Measurements from ENCODE around the gene SSU72. TPM values are rescaled to one million over a fixed set of nuclear protein-coding genes. Genes with fewer than 3 reads are reported as not detected.

The SSU72 gene
- total RNA-seq, 2 donors from 2014 or later: 120 to 175 TPM

- no peak overlapping the region for H3K27ac ChIP-seq
- no peak for DNase-seq
- H3K27me3 ChIP-seq: no peaks in the 10 kb centered on the region
- intact Hi-C loops (cut with DNase I): no loop called here
- peak overlapping the region in 1 of 2 donors; percentile 87 for H3K9ac ChIP-seq (ENCODE audit: low read depth in 2 of 2, low read length in 2 of 2)
- H3K4me1 ChIP-seq: peaks cover 14% of the 10 kb centered on the region
- H3K4me3 ChIP-seq: no peak overlapping the region
- H3K9me3 ChIP-seq: no peaks in the 10 kb centered on the region
- no peak for TF ChIP-seq CTCF (IDR thresholded peaks at IDR 0.05)
- H3K36me3 ChIP-seq: no peaks in the 10 kb centered on the region
Observed at GRCh38 chr1:1617516-1617915, 42.9 kb upstream of the SSU72 start.

DNA sequence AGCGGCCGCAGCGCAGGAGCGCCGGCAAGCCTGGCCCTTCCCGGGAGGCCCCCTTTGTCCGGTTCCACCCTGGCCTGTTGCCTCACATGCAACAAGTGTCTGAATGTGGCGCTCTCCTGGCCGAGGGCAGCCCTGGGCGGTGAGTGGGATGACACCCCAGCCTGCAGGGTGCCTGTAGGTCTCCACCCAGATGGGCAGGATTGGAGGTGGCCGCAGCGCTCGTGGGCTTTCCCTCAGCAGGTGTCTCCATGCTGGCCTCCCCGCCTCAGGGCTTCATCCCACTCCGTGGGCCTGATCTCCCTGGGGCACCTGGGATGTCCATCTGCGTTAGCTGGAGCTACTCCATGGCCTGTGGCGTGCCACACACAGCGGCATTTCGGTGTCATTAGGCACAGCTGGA, 42.2 kb upstream of the SSU72 start:
- no peak overlapping the region for H3K27ac ChIP-seq
- no peak for TF ChIP-seq CTCF (IDR thresholded peaks at IDR 0.05)
- no peaks in the 10 kb centered on the region for H3K27me3 ChIP-seq
- peaks cover 14% of the 10 kb centered on the region for H3K4me1 ChIP-seq
- no peaks in the 10 kb centered on the region for H3K36me3 ChIP-seq
- peak overlapping the region; percentile 95 for H3K4me3 ChIP-seq
- no peak for DNase-seq
- H3K9ac ChIP-seq (ENCODE audit: low read depth in 2 of 2, low read length in 2 of 2): peak overlapping the region; percentile 87 to 98
- no peaks in the 10 kb centered on the region for H3K9me3 ChIP-seq
- intact Hi-C loops (cut with DNase I): no loop called here

- no peaks in the 10 kb centered on the region for H3K9me3 ChIP-seq
- H3K27ac ChIP-seq: peak overlapping the region; percentile 100
- no peaks in the 10 kb centered on the region for H3K36me3 ChIP-seq
- H3K4me3 ChIP-seq: peak overlapping the region; percentile 95
- H3K27me3 ChIP-seq: no peaks in the 10 kb centered on the region
- peaks cover 14% of the 10 kb centered on the region for H3K4me1 ChIP-seq
- DNase-seq: peak; percentile 56
- no peak for TF ChIP-seq CTCF (IDR thresholded peaks at IDR 0.05)
- intact Hi-C loops (cut with DNase I): no loop called here
- H3K9ac ChIP-seq (ENCODE audit: low read depth in 2 of 2, low read length in 2 of 2): peak overlapping the region; percentile 87 to 98
Observed at GRCh38 chr1:1616045-1616790, 41.6 kb upstream of the SSU72 start.

GRCh38 chr1:1615256-1616044, 40.8 kb upstream of the SSU72 start, which contains the start of gene MIB2:
MIB2 (plus strand) TSS chr1:1615500; CDS start chr1:1623453, 7,953 bp downstream.
- intact Hi-C loops (cut with DNase I): no loop called here

DNA sequence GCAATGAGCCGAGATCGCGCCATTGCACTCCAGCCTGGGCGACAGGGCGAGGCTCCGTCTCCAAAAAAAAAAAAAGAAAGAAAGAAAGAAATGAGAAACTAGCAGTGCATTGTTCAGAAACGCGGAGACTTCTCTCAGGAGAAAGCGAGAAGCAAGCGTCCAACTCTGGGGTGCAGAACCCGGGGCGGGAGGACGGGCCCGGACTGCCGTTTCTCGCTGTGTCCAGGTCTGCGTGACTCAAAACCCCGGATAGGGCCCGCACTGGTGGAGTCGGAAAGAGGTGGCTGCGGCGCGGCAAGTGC, 40.2 kb upstream of the SSU72 start:
- H3K9ac ChIP-seq (ENCODE audit: low read depth in 2 of 2, low read length in 2 of 2): peak overlapping the region; percentile 52 to 84
- no peak for DNase-seq
- peak overlapping the region; percentile 95 for H3K4me3 ChIP-seq
- intact Hi-C loops (cut with DNase I): no loop called here
- H3K27ac ChIP-seq: peak overlapping the region; percentile 100
- H3K9me3 ChIP-seq: no peaks in the 10 kb centered on the region
- H3K36me3 ChIP-seq: no peaks in the 10 kb centered on the region
- TF ChIP-seq CTCF (IDR thresholded peaks at IDR 0.05): no peak
- H3K27me3 ChIP-seq: no peaks in the 10 kb centered on the region
- H3K4me1 ChIP-seq: peaks cover 14% of the 10 kb centered on the region

More at GRCh38 chr1:1615256-1616044, 40.8 kb upstream of the SSU72 start, which contains the start of gene MIB2:
- peak; percentile 97 for DNase-seq
- no peak for TF ChIP-seq CTCF (IDR thresholded peaks at IDR 0.05)
- H3K9me3 ChIP-seq: no peaks in the 10 kb centered on the region
- H3K27ac ChIP-seq: peak within 1 kb of the TSS; percentile 100
- H3K27me3 ChIP-seq: no peaks in the 10 kb centered on the region
- peak within 1 kb of the TSS; percentile 87 to 98 for H3K9ac ChIP-seq (ENCODE audit: low read depth in 2 of 2, low read length in 2 of 2)
- H3K4me1 ChIP-seq: peaks cover 14% of the 10 kb centered on the region
- H3K36me3 ChIP-seq: no peaks in the 10 kb centered on the region
- H3K4me3 ChIP-seq: peak within 1 kb of the TSS; percentile 95

Measured in colonic mucosa (tissue), 4 donors.